GM12872 (cell line): ENCODE measurements around the gene DYSF.

ENCODE experiments used
- TF ChIP-seq, protein P1 (sequence below): IDR thresholded peaks from 3 replicates; pipeline ENCODE4 v1.5.1; 2011; ENCODE audit warnings: low read depth, mild to moderate bottlenecking, low read length, moderate library complexity; ENCODE audit not compliant: insufficient read depth

DYSF gene

DNA sequence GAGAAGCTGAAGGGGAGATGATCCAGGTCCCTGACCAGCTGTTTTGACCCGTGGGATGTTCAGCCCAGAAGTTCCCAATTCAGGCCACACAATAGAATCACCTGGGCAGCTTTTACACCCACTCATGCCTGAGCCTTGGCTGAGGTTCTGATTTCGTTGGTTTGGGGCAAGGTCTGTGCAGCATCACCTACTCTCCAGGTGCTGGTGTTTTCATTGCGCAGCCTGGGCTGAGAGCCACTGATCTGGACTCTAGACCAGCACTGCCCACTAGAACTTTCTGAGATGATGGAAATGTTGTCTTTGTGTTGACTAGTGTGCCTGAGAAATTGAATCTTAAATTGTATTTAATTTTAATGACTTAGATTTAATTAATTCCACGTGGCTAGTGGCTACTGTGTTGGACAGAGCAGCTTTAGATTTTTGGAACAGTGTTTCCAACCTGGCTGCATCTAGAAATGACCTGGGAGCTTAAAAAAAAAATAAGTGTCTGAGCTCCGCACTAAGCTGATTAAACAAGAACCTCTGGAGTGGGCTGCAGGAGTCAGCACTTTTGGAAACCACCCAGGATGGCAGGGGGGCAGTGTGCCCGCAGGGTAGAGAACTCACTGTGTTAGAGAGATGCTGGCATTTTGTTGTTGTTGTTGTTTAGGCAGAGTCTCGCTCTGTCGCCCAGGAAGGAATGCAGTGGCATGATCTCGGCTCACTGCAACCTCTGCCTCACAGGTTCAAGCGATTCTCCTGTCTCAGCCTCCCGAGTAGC is 33.7 kb downstream of the DYSF start:
- TF ChIP-seq, protein P1, sequence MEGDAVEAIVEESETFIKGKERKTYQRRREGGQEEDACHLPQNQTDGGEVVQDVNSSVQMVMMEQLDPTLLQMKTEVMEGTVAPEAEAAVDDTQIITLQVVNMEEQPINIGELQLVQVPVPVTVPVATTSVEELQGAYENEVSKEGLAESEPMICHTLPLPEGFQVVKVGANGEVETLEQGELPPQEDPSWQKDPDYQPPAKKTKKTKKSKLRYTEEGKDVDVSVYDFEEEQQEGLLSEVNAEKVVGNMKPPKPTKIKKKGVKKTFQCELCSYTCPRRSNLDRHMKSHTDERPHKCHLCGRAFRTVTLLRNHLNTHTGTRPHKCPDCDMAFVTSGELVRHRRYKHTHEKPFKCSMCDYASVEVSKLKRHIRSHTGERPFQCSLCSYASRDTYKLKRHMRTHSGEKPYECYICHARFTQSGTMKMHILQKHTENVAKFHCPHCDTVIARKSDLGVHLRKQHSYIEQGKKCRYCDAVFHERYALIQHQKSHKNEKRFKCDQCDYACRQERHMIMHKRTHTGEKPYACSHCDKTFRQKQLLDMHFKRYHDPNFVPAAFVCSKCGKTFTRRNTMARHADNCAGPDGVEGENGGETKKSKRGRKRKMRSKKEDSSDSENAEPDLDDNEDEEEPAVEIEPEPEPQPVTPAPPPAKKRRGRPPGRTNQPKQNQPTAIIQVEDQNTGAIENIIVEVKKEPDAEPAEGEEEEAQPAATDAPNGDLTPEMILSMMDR, result no peak

DNA sequence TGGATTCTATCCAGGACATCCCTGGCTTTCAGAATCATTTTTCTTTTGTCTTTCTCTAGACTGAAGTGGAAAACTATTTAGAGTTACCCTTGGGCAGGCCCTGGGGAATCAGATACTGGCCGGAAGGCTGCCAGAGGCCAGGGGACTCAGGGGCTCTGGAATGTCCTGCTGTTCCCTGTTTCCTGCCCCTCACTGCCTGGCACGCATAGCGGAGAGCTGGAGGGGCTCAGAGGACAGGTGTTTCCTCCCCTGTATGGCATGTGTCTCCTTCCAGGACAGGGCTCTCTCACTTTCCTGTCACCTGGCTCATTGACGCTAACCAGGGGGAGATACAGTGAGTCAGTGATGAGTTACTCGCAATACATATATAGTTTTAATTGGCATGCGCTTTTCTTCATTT is 38.8 kb downstream of the DYSF start:
- TF ChIP-seq, protein P1, result no peak

DNA sequence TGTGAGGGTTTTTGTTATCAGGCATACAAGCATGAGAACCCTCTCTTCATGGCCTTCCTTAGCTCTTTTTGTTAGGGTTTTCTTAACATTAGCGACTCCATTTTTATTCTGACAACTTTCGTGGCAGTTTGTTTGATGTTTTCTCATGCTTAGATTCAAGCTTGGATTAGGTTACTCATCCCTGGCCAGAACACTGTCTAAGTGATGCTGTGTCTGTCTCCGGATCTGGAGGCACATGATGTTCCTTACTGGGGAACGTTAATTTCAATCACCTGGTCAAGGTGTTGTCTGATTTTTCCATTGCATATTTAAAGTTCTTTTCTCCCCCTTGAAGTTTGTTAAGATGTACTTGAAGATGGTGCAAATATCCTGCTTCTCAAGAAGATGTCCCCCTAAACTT is 40.7 kb downstream of the DYSF start:
- TF ChIP-seq, protein P1, result no peak

DNA sequence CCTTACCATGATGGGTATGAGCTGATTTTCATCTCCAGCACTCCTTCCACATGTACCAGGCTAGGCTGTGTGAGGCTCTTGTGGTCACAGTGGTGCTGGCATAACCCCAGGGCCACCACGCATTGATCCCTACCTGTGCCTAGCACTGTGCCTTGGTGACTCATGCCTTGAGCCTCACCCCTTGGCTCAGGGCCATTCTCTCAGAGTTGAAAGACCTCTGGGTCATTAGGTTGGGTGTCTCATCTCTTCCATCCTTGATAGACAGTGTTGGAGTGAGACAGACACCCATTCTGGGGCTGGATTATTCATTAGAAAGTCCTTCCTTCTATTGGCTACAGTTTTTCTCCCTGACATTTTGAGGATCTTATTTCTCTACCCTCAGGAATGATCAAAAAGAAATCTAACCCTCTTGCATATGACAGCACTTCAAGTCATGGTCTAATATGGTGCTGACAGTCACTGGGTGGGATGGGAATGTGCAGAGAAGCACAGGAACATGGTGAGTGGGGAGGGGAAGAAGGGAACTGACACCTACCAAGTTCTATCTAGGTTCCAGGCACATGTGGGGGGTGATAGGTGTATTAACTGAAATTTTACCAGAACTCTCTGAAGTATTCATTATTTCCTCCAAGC is 41.3 kb downstream of the DYSF start:
- TF ChIP-seq, protein P1, result no peak

DNA sequence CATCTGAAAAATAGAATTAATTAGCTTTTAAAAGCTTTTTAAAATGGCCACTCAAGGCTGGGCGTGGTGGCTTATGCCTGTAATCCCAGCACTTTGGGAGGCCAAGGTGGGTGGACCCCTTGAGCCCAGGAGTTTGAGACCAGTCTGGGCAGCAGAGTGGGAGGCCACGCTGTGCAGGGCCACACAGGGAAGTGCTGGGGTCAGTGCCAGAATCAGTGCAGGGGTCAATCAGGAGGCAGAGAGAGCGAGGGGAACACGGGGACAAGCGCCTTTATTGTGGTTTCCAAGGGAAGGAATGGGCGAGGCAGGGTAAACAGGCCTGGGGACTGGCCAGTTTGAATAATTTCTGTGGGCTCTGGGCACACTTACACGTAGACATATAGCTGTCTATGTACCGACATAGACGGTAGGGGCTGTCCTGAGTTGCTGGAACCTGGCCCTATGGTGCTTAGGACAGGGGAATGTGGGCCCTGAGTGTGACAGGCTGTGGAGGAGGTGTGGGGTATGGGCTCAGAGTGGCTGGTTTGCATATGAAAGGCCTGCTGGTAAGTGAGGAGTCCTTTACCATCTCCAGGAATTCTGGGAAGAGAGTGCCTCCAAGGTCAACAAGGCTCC is 42.9 kb downstream of the DYSF start:
- TF ChIP-seq, protein P1, result no peak

DNA sequence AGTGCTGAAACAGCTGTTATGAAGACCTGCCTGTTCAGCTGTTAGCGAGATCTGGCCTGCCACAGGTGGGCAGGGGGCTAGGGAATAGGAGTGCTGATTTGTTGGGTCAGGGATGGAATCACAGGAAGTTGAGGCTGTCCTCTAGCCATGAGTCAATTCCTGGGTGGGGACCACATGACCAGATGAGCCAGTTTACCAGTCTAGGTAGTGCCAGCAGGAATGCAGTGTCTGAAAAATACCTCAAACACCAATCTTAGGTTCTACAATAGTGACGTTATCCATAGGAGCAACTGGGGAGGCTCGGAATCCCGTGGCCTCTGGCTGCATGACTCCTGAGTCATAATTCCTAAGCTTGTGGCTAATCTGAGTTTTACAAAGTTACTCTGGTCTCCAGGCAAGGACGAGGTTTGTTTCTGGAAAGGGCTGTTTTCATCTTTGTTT is 44.9 kb downstream of the DYSF start:
- TF ChIP-seq, protein P1, result no peak

DNA sequence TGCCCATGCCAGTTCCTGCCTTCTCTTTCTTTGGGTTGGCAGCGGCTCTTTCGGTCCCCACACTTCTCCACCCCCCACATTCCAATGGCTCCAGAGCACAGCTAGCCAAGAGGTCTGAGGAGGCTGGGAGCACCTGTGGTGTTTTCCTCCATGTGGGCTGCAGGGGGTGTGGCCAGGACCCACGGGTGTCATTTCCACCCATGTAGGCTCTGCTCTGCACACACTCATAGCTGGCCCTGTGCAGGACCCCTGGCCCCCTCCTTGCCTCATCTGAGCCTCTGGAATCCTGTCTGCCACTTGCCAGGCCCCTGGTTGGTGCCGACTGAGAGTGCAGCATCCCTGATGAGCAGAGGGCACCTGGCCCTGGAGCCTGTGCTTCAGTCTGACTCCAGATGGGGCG is 46.3 kb downstream of the DYSF start:
- TF ChIP-seq, protein P1, result no peak
